HepG2 (cell line): ENCODE results near the gene U2AF1L4. TPM values are rescaled to one million over a fixed set of nuclear protein-coding genes. Genes with fewer than 3 reads are reported as not detected.

Source experiments
- ATAC-seq: fragments of 200-7000 bp; cut with Tn5 transposase; 3 replicates; pipeline ENCODE4 v1.9.1; 2020; ENCODE audit warnings: mild to moderate bottlenecking, moderate library complexity
- BruUV-seq: library from RNA; stranded (reverse); fragments of 400-500 nt; replicated peaks from 2 replicates; lab custom pipeline; 2021; lab: Mats Ljungman, UMichigan
- CTCF ChIA-PET: fragments of 300-600 bp; formaldehyde crosslinking; extraction: SDS; loops from one replicate; lab custom pipeline; 2021; ENCODE audit warnings: low total read pairs, inconsistent platforms, low intra/inter-chr PET ratio; lab: Yijun Ruan, JAX
- POLR2A ChIA-PET: fragments of 350-600 bp; sonication (Branson Sonifier 250); formaldehyde crosslinking; loops from one replicate; lab custom pipeline; 2020; ENCODE audit warnings: antibody characterized with exemption, inconsistent platforms; lab: Yijun Ruan, JAX
- DNase-seq: peaks from one replicate; pipeline ENCODE4 v3.0.0-alpha.2; 2015; ENCODE audit warnings: low spot score
- FAIRE-seq: peaks from 3 replicates; lab custom pipeline; 2011; peaks lifted over from hg19 to GRCh38; lab: Jason Lieb, UNC
- H2AFZ ChIP-seq: one replicate; pipeline ENCODE4 v1.6.1; 2011; ENCODE audit warnings: low read length, inconsistent platforms
- H3K27ac ChIP-seq: fragments of 300-600 bp; 3 replicates; pipeline ENCODE4 v1.8.0; 2011; ENCODE audit warnings: mixed run types, mild to moderate bottlenecking, mixed read lengths, low read length, inconsistent platforms; ENCODE audit not compliant: insufficient read depth; ENCODE audit errors: extremely low read length
- H3K27me3 ChIP-seq, 2 experiments: fragments of 200-600 bp in 1 of 2; 2 replicates in 1 of 2; 3 replicates in 1 of 2; pipeline versions ENCODE4 v1.6.0 to v1.8.0; 2011; ENCODE audit warnings: low read length in 2 of 2, mild to moderate bottlenecking in 2 of 2, moderate library complexity in 2 of 2, inconsistent platforms in 1 of 2; ENCODE audit not compliant: insufficient read depth in 2 of 2, control insufficient read depth in 1 of 2
- H3K36me3 ChIP-seq, 2 experiments: fragments of 200-600 bp in 1 of 2; replicated peaks in 1 of 2; 2 replicates in 1 of 2; 3 replicates in 1 of 2; pipeline versions ENCODE4 v1.5.1 to v1.8.0; 2011; ENCODE audit warnings: low read length in 2 of 2, inconsistent platforms in 1 of 2; ENCODE audit not compliant: insufficient read depth in 2 of 2, control insufficient read depth in 1 of 2
- H3K4me1 ChIP-seq: 2 replicates; pipeline ENCODE4 v1.5.1; 2012; ENCODE audit warnings: low read length, inconsistent platforms; ENCODE audit not compliant: insufficient read depth
- H3K4me2 ChIP-seq: 2 replicates; pipeline ENCODE4 v1.6.0; 2011; ENCODE audit warnings: low read depth, low read length, inconsistent platforms
- H3K4me3 ChIP-seq, 3 experiments: fragments of 200-600 bp in 1 of 3; sonication (generic), shearing (Covaris generic) in 1 of 3; replicated peaks in 1 of 3; 2 replicates each; pipeline ENCODE4 v1.5.1; 2011 to 2016; ENCODE audit warnings: low read length in 3 of 3, inconsistent platforms in 2 of 3, low read depth in 2 of 3, mild to moderate bottlenecking in 2 of 3, control low read depth in 1 of 3, mixed read lengths in 1 of 3; ENCODE audit not compliant: insufficient read depth in 1 of 3
- H3K79me2 ChIP-seq: one replicate; pipeline ENCODE4 v1.6.1; 2011; ENCODE audit warnings: low read length, inconsistent platforms; ENCODE audit not compliant: insufficient read depth
- H3K9ac ChIP-seq: 2 replicates; pipeline ENCODE4 v1.6.0; 2011; ENCODE audit warnings: mild to moderate bottlenecking, low read depth, low read length, inconsistent platforms; ENCODE audit not compliant: insufficient read depth
- H3K9me3 ChIP-seq: 2 replicates; pipeline ENCODE4 v1.5.1; 2012; ENCODE audit warnings: mild to moderate bottlenecking, low read length
- H4K20me1 ChIP-seq: 2 replicates; pipeline ENCODE4 v1.6.0; 2011; ENCODE audit warnings: inconsistent platforms, mild to moderate bottlenecking, low read length, moderate library complexity; ENCODE audit not compliant: insufficient read depth
- ARNTL ChIP-seq: sonication (generic); formaldehyde crosslinking; IDR thresholded peaks from 2 replicates; pipeline ENCODE4 v1.4.0; 2020; ENCODE audit warnings: mild to moderate bottlenecking, missing genetic modification reagents
- ATF6 ChIP-seq: sonication (generic); formaldehyde crosslinking; conservative IDR thresholded peaks from 2 replicates; pipeline ENCODE4 v1.4.0; 2020; ENCODE audit warnings: missing genetic modification reagents
- HOXA3 ChIP-seq: sonication (generic); formaldehyde crosslinking; IDR thresholded peaks from 2 replicates; pipeline ENCODE4 v1.5.0; 2020; ENCODE audit warnings: missing genetic modification reagents
- POLR2G ChIP-seq: fragments of 200-400 bp; formaldehyde crosslinking; IDR thresholded peaks from 2 replicates; pipeline ENCODE4 v1.6.1; 2018; ENCODE audit warnings: mild to moderate bottlenecking, low read depth, low read length, moderate library complexity
- ZFP37 ChIP-seq: sonication (generic); formaldehyde crosslinking; IDR thresholded peaks from 2 replicates; pipeline ENCODE4 v1.4.0; 2020; ENCODE audit warnings: missing genetic modification reagents, borderline replicate concordance
- ZNF580 ChIP-seq: IDR thresholded peaks from 2 replicates; pipeline ENCODE4 v1.6.1; 2016; ENCODE audit warnings: low read depth, borderline replicate concordance
- ZNF788 ChIP-seq: sonication (generic); formaldehyde crosslinking; IDR thresholded peaks from 2 replicates; pipeline ENCODE4 v1.5.0; 2020; ENCODE audit warnings: mild to moderate bottlenecking, missing genetic modification reagents, borderline replicate concordance
- WGBS: methylation state at CpG from one replicate; pipeline ENCODE4 v1.1.6; 2017; ENCODE audit warnings: low lambda C conversion rate; 5-methylcytosine and 5-hydroxymethylcytosine counted together
- in situ Hi-C: cut with HindIII; loops from 2 replicates; pipeline ENCODE4 v1.10.0; 2017; ENCODE audit warnings: low pct_unique_long_range_greater_than_20kb; ENCODE audit not compliant: extremely low pct_ligation_motif_present
- intact Hi-C: fragments of 100-400 bp; cut with micrococcal nuclease; formaldehyde crosslinking; loops from one replicate; pipeline ENCODE4 v1.10.0; 2022; ENCODE audit not compliant: unreplicated experiment
- polyA plus RNA-seq, 8 experiments: library from polyadenylated mRNA; depleted of rRNA in 3 of 8; stranded (reverse) in 7 of 8; unstranded in 1 of 8; fragments of >200 nt; fragmentation: Illumina TruSeq in 4 of 8; extraction: Trizol in 4 of 8; gene quantifications; 2 replicates each; pipeline versions ENCODE4 v1.2.1 to v1.2.3, GENCODE V29; 2011 to 2016; ENCODE audit warnings: low read depth in 4 of 8, missing spikeins in 1 of 8, mixed read lengths in 1 of 8; ENCODE audit not compliant: insufficient read depth in 1 of 8
- total RNA-seq, 5 experiments: library from RNA; depleted of rRNA; stranded (reverse); fragments of >200 nt; fragmentation: Illumina TruSeq; extraction: Trizol; gene quantifications; 2 replicates each; pipeline ENCODE4 v1.2.3, GENCODE V29; 2016; ENCODE audit warnings: low read depth in 1 of 5

U2AF1L4 gene
- total and polyA plus RNA-seq, 2 of the 13 experiments (the other 11 are each of a cell fraction or from before 2014, with no cell fraction given) = 7.9 to 15.4 TPM

GRCh38 chr19:35742121-35742724 is 3.0 kb downstream of the U2AF1L4 start, which contains the start of gene IGFLR1:
IGFLR1 (minus strand) TSS chr19:35742452; CDS start chr19:35741180, 1,272 bp downstream.
- no TSS peak for BruUV-seq
- peak within 1 kb of the TSS; percentile 77 for H3K9ac ChIP-seq

More at GRCh38 chr19:35742121-35742724, 3.0 kb downstream of the U2AF1L4 start, which contains the start of gene IGFLR1:
- peak within 1 kb of the TSS in 2 of 3 experiments; percentile 50 to 84; a peak in 4 of 6 replicates for H3K4me3 ChIP-seq
- no peaks in the 10 kb centered on the region for H4K20me1 ChIP-seq
- no peaks in the 10 kb centered on the region for H3K9me3 ChIP-seq
- WGBS = 98% methylated on average over 7 of the region's 9 CpGs
- in situ Hi-C loops = no loop called here
- no peaks in the 10 kb centered on the region; a peak in 1 of 5 replicates for H3K27me3 ChIP-seq
- DNase-seq (no peak), ATAC-seq (no peak), FAIRE-seq (no peak)
- H3K4me1 ChIP-seq = peaks cover 40% of the 10 kb centered on the region
- H2AFZ ChIP-seq = no peak within 1 kb of the TSS
- H3K4me2 ChIP-seq = peak within 1 kb of the TSS; percentile 94; the same call in 1 of the 2 replicates
- CTCF ChIA-PET = no interaction called here
- peaks cover 9% of the 10 kb centered on the region for H3K79me2 ChIP-seq
- H3K27ac ChIP-seq = peak within 1 kb of the TSS; percentile 89
- POLR2A ChIA-PET = no interaction called here
- peaks cover 8 to 19% of the 10 kb centered on the region in 2 experiments; a peak in 4 of 5 replicates for H3K36me3 ChIP-seq
- intact Hi-C loops = loop anchor here (10.0 kb wide), 1 partner anchor 47 kb away; no protein-coding TSS in a partner anchor
- TF ChIP-seq ZFP37 (CRISPR knock-in tag) = no peak
- TF ChIP-seq ZNF580 (CRISPR knock-in tag) = no peak
- TF ChIP-seq ZNF788 = no peak
- TF ChIP-seq ATF6 (CRISPR knock-in tag) = no peak
- TF ChIP-seq ARNTL (CRISPR knock-in tag) = no peak
- no peak for TF ChIP-seq HOXA3
- no peak for TF ChIP-seq POLR2G
